Gastrocnemius medialis (tissue), 4 donors: ENCODE results near the gene AEBP1.

ENCODE experiments used
- CTCF ChIP-seq, 5 experiments: fragments of 450-650 bp in 3 of 5; fragments of 200-600 bp in 2 of 5; sonication (generic) in 2 of 5; IDR thresholded peaks in 4 of 5; conservative IDR thresholded peaks in 1 of 5; 1 replicate in 4 of 5; 2 replicates in 1 of 5; pipeline ENCODE4 v1.5.1; 2016 to 2019; ENCODE audit warnings: antibody characterized with exemption in 5 of 5, mild to moderate bottlenecking in 3 of 5, moderate library complexity in 3 of 5
- POLR2A ChIP-seq, 2 donors: fragments of 450-650 bp; IDR thresholded peaks; one replicate each; pipeline ENCODE4 v1.6.1; 2017; ENCODE audit warnings: antibody characterized with exemption in 2 of 2, mild to moderate bottlenecking in 2 of 2, moderate library complexity in 2 of 2

DNA sequence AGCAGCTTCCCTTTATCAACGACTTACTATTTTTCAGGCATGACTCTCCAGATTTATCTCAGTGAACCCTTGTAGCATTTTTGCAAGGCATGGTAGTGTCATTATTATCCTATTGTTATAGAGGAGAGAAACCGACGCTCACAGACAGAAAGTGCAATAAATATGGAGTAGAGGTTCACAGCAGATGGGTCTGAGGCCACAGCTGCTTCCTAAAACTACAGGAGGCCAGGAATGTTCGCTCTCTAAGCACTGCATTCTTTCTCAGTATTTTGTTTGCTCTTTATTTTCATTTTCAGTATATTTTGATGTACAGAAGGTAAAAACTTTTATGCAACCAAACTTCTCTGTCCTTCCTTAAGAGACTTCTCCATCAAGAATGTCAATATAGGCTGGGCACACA lies 4.5 kb upstream of the AEBP1 start:
- TF ChIP-seq CTCF (IDR thresholded peaks at IDR 0.05 in 4 of 5, conservative IDR thresholded peaks at IDR 0.05 in 1 of 5) = no peak
- no peak for TF ChIP-seq POLR2A (IDR thresholded peaks at IDR 0.05)
